Osteocyte (in vitro differentiated cells): ENCODE results near the gene BHLHE23. TPM values are rescaled to one million over a fixed set of nuclear protein-coding genes. Genes with fewer than 3 reads are reported as not detected.

Source experiments
- DNase-seq: peaks from one replicate; pipeline ENCODE4 v3.0.0; 2021; ENCODE audit warnings: mixed read lengths; ENCODE audit not compliant: unreplicated experiment; ENCODE audit errors: extremely low spot score
- H3K27ac Mint-ChIP-seq: one replicate; pipeline ENCODE4 v1.8.0; 2021; ENCODE audit warnings: mild to moderate bottlenecking, mixed read lengths; ENCODE audit not compliant: unreplicated experiment
- H3K27me3 Mint-ChIP-seq: one replicate; pipeline ENCODE4 v1.8.0; 2021; ENCODE audit warnings: mixed read lengths; ENCODE audit not compliant: unreplicated experiment
- H3K36me3 Mint-ChIP-seq: one replicate; pipeline ENCODE4 v1.8.0; 2021; ENCODE audit warnings: mixed read lengths; ENCODE audit not compliant: unreplicated experiment
- H3K4me1 Mint-ChIP-seq: one replicate; pipeline ENCODE4 v1.8.0; 2021; ENCODE audit warnings: mixed read lengths; ENCODE audit not compliant: unreplicated experiment
- H3K4me3 Mint-ChIP-seq: one replicate; pipeline ENCODE4 v1.8.0; 2021; ENCODE audit warnings: mild to moderate bottlenecking, moderate library complexity, mixed read lengths; ENCODE audit not compliant: unreplicated experiment
- H3K9me3 Mint-ChIP-seq: one replicate; pipeline ENCODE4 v1.8.0; 2021; ENCODE audit warnings: mixed read lengths; ENCODE audit not compliant: unreplicated experiment
- CTCF ChIP-seq: fragments of 200-600 bp; sonication (generic); IDR thresholded peaks from 2 replicates; pipeline ENCODE4 v1.5.0; 2021; ENCODE audit warnings: antibody characterized with exemption, mild to moderate bottlenecking, moderate library complexity
- total RNA-seq: library from RNA; stranded (reverse); gene quantifications from 2 replicates; pipeline ENCODE4 v1.2.1, GENCODE V29; 2021

The BHLHE23 gene
- total RNA-seq, 1 donor from 2014 or later: not detected

- peaks cover 16% of the 10 kb centered on the region for H3K27me3 Mint-ChIP-seq
- H3K9me3 Mint-ChIP-seq: no peaks in the 10 kb centered on the region
- TF ChIP-seq CTCF: no peak
- DNase-seq: no peak
- no peak overlapping the region for H3K27ac Mint-ChIP-seq
- no peaks in the 10 kb centered on the region for H3K36me3 Mint-ChIP-seq
- no peaks in the 10 kb centered on the region for H3K4me1 Mint-ChIP-seq
- no peak overlapping the region for H3K4me3 Mint-ChIP-seq
Observed at GRCh38 chr20:63024573-63025392, 18.0 kb upstream of the BHLHE23 start.

- H3K4me1 Mint-ChIP-seq: no peaks in the 10 kb centered on the region
- no peaks in the 10 kb centered on the region for H3K36me3 Mint-ChIP-seq
- no peak for TF ChIP-seq CTCF
- peaks cover 18% of the 10 kb centered on the region for H3K27me3 Mint-ChIP-seq
- H3K27ac Mint-ChIP-seq: no peak overlapping the region
- DNase-seq: no peak
- H3K9me3 Mint-ChIP-seq: no peaks in the 10 kb centered on the region
- no peak overlapping the region for H3K4me3 Mint-ChIP-seq
Observed at GRCh38 chr20:63023936-63024571, 17.3 kb upstream of the BHLHE23 start.

GRCh38 chr20:63023071-63023935, 16.5 kb upstream of the BHLHE23 start:
- H3K9me3 Mint-ChIP-seq: no peaks in the 10 kb centered on the region
- no peak overlapping the region for H3K4me3 Mint-ChIP-seq
- H3K36me3 Mint-ChIP-seq: no peaks in the 10 kb centered on the region
- H3K4me1 Mint-ChIP-seq: no peaks in the 10 kb centered on the region
- H3K27ac Mint-ChIP-seq: no peak overlapping the region
- TF ChIP-seq CTCF: no peak
- peaks cover 18% of the 10 kb centered on the region for H3K27me3 Mint-ChIP-seq
- no peak for DNase-seq

- Mint-ChIP-seq H3K4me3 (no peak overlapping the region), H3K4me1 (no peaks in the 10 kb centered on the region), H3K9me3 (no peaks in the 10 kb centered on the region), H3K27ac (no peak overlapping the region), H3K36me3 (no peaks in the 10 kb centered on the region), H3K27me3 (peaks cover 18% of the 10 kb centered on the region)
- no peak for TF ChIP-seq CTCF
- no peak for DNase-seq
Observed at GRCh38 chr20:63022501-63022900, 15.7 kb upstream of the BHLHE23 start.
